Thoracic aorta (tissue), 2 donors: ENCODE results near the gene RPTOR. TPM values are rescaled to one million over a fixed set of nuclear protein-coding genes. Genes with fewer than 3 reads are reported as not detected.
"Not testable (repeated sequence)": the region's sequence is repeated elsewhere in the genome, so short reads cannot be mapped to it uniquely, and the experiment has no call there.

Experiments used
- ATAC-seq: fragments of 150-250 bp; one replicate; pipeline ENCODE4 v1.8.0; 2017; ENCODE audit warnings: low read depth; ENCODE audit not compliant: insufficient number of reproducible peaks, low FRiP score
- DNase-seq: peaks from one replicate; pipeline ENCODE4 v3.0.0-alpha.2; 2020; ENCODE audit warnings: low spot score
- H3K27ac ChIP-seq, 2 donors: fragments of 200-600 bp; sonication (generic); 1 replicate in 1 of 2; 2 replicates in 1 of 2; pipeline ENCODE4 v1.5.1; 2016; ENCODE audit warnings: mild to moderate bottlenecking in 2 of 2, moderate library complexity in 2 of 2
- H3K27me3 ChIP-seq: fragments of 200-600 bp; sonication (generic); replicated peaks from 2 replicates; pipeline ENCODE4 v1.6.0; 2016; ENCODE audit warnings: mild to moderate bottlenecking; ENCODE audit not compliant: insufficient read depth
- H3K36me3 ChIP-seq: fragments of 200-600 bp; sonication (generic); one replicate; pipeline ENCODE4 v1.5.1; 2016
- H3K4me1 ChIP-seq, 2 donors: fragments of 200-600 bp; sonication (generic); 1 replicate in 1 of 2; 2 replicates in 1 of 2; pipeline versions ENCODE4 v1.5.1 to v1.6.0; 2016; ENCODE audit warnings: low read depth in 2 of 2, mild to moderate bottlenecking in 1 of 2; ENCODE audit not compliant: control insufficient read depth in 1 of 2
- H3K4me3 ChIP-seq: fragments of 200-600 bp; sonication (generic); 2 replicates; pipeline ENCODE4 v1.5.1; 2016; ENCODE audit warnings: mild to moderate bottlenecking
- H3K9me3 ChIP-seq: fragments of 200-600 bp; sonication (generic); 2 replicates; pipeline ENCODE4 v1.5.1; 2016
- total RNA-seq, 2 donors: library from RNA; depleted of rRNA; stranded (reverse); fragments of >200 nt; gene quantifications; one replicate each; pipeline versions ENCODE4 v1.1.0 to v1.2.3, GENCODE V29; 2016
- TF ChIP-seq, protein P1 (sequence below): fragments of 200-600 bp; sonication (generic); IDR thresholded peaks from one replicate; pipeline ENCODE4 v1.5.1; 2019; ENCODE audit warnings: antibody characterized with exemption

RPTOR gene
- total RNA-seq, 2 donors from 2014 or later, result 42.0 to 47.4 TPM

DNA sequence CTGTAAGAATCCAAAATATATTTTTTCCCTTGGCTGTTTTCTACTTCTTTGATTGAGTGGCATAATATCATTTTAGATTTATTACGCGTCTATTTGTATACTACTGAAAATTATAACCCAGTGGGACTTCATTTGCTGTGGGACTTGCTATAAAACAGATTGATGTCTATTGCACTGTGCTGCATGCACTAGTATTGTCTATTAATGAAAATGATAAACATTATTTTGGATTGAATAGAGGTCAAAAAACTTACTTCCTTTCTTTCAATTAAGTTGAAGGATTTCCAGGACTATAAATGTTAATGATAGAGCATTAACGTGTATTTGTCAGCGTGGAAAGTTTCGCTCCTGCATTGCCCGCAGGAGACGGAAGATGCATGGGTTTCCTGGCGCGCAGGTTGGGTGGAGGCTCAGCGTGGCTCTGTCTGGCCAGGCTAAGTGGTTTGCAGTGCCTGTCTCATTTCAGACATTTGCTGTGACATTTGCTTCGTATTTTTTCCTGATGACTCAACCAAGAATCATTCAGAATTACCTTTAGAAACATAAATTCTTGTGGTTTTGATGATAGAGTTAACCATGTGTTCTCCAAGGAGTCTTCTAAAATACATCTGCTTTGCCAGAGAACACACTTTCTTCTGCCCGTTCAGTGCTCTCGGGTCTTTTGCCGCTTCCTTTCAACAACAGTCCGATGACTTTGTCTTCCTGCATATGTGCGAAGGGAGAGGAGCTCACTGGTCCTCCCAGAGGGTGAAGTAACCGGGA, 216.7 kb downstream of the RPTOR start:
- Histone ChIP-seq H3K27ac (no peak overlapping the region), H3K27me3 (no peaks in the 10 kb centered on the region), H3K36me3 (no peaks in the 10 kb centered on the region), H3K4me3 (no peak overlapping the region), H3K9me3 (no peaks in the 10 kb centered on the region), H3K4me1 (peaks cover 0 to 6% of the 10 kb centered on the region in 2 donors)
- ATAC-seq (no peak), DNase-seq (no peak)
- TF ChIP-seq, protein P1, sequence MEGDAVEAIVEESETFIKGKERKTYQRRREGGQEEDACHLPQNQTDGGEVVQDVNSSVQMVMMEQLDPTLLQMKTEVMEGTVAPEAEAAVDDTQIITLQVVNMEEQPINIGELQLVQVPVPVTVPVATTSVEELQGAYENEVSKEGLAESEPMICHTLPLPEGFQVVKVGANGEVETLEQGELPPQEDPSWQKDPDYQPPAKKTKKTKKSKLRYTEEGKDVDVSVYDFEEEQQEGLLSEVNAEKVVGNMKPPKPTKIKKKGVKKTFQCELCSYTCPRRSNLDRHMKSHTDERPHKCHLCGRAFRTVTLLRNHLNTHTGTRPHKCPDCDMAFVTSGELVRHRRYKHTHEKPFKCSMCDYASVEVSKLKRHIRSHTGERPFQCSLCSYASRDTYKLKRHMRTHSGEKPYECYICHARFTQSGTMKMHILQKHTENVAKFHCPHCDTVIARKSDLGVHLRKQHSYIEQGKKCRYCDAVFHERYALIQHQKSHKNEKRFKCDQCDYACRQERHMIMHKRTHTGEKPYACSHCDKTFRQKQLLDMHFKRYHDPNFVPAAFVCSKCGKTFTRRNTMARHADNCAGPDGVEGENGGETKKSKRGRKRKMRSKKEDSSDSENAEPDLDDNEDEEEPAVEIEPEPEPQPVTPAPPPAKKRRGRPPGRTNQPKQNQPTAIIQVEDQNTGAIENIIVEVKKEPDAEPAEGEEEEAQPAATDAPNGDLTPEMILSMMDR, result no peak

DNA sequence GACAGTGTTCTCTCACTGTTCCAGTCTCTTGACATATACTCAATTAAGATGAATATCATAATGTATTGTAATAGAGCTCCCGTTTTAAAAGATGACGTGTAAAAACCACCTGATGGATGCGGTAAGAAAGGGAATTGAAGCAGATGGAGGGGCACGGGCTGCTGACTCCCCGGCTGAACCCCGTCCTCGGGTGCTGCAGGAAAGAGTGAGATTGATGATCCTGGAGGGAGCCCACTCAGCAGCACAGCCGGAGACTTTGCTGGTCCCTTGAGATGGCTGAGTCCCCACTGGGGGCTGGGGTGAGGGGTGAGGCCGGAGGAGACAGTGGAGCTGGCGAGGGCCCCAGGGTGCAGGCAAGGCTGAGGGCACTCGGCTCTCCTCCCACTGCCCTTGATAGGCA, 217.4 kb downstream of the RPTOR start:
- no peaks in the 10 kb centered on the region for H3K36me3 ChIP-seq
- peaks cover 0 to 6% of the 10 kb centered on the region in 2 donors for H3K4me1 ChIP-seq
- TF ChIP-seq, protein P1, result no peak
- H3K27ac ChIP-seq, result no peak overlapping the region
- no peak for ATAC-seq
- no peaks in the 10 kb centered on the region for H3K27me3 ChIP-seq
- DNase-seq, result no peak
- no peak overlapping the region for H3K4me3 ChIP-seq
- H3K9me3 ChIP-seq, result no peaks in the 10 kb centered on the region

DNA sequence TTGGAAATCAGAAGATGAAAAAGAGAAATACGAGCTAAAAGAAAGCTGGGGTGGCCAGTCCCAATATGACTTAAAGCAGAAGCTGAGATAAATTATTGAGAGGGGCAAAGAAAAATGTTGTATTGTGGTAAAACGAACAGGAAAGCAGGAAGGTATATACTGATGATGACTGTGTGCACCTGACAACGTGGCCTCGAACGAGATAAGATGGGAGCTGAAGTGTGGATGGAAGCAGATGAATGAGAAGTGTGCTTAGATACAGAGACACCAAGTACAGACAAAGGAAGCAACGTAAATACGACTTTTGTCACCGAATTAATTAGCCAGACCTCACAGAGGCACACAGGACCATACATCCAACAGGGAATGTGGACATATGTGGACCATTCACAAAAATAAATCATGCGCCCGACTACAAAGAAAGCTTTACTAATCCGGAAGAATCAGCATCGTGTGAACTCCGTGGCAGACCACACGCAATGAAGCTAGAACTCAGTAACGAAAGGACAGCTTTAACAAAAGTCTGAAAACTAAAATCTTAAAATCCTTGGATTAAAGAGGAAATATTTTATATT, 218.7 kb downstream of the RPTOR start:
- ATAC-seq (no peak), DNase-seq (no peak)
- no peak overlapping the region for H3K27ac ChIP-seq
- H3K4me1 ChIP-seq, result peaks cover 0 to 6% of the 10 kb centered on the region in 2 donors
- no peak overlapping the region for H3K4me3 ChIP-seq
- no peaks in the 10 kb centered on the region for H3K27me3 ChIP-seq
- TF ChIP-seq, protein P1, result no peak
- no peaks in the 10 kb centered on the region for H3K36me3 ChIP-seq
- no peaks in the 10 kb centered on the region for H3K9me3 ChIP-seq

DNA sequence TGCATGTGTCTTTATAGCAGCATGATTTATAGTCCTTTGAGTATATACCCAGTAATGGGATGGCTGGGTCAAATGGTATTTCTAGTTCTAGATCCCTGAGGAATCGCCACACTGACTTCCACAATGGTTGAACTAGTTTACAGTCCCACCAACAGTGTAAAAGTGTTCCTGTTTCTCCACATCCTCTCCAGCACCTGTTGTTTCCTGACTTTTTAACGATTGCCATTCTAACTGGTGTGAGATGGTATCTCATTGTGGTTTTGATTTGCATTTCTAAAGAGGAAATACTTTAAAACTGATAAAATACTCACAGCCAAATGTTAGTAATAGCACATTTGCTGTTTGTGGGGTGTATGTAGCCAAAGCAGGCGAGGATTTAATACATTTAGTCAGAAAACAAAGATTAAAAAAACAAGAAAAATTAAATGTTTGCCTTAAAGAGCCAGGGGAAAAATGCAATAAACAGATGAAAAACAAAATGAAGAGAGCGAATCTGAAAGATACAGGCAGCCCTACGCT, 220.0 kb downstream of the RPTOR start:
- DNase-seq, H3K36me3 ChIP-seq: not testable (repeated sequence)

DNA sequence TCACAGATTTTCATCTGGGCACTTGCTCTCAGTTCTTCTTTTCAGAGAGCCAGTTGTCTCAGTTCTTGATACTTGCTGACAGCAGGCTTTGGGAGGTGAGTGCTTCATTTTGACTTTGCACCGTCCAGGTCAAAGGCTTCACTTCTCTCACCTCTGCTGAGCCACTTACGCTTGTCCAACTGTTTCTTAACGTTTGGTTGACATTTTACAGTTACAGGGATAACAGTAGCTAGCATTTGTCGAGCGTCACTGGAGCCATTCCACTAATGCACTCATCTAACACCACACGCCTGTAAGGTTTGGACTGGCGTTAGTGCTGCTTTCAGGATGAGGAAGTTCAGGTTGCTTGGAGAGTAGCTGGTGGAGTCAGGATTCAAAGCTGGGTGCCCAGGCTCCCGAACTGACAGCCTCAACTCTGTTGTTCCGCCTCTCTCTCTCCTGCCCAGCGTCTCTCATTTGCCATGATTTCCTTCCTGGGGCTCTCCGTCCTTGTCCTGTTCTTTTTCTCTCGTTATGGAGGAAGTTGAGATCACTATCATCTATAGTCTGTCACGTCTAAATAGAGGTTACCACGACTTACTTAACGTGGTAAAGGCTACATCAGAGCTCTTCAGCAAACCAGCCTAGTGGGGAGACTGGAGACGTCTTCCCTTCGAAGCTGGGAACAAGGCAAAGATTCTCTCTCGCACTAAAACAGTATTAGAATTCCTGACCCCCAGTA, 220.8 kb downstream of the RPTOR start:
- TF ChIP-seq, protein P1, result no peak
- Histone ChIP-seq H3K27ac (no peak overlapping the region), H3K36me3 (no peaks in the 10 kb centered on the region), H3K9me3 (no peaks in the 10 kb centered on the region), H3K4me3 (no peak overlapping the region), H3K4me1 (no peaks in the 10 kb centered on the region), H3K27me3 (no peaks in the 10 kb centered on the region)
- ATAC-seq (no peak), DNase-seq (no peak)

More for the DNA sequence above, 220.0 kb downstream of the RPTOR start:
- not testable (repeated sequence) for H3K4me1 ChIP-seq, H3K27ac ChIP-seq, H3K9me3 ChIP-seq, H3K4me3 ChIP-seq, H3K27me3 ChIP-seq, ATAC-seq
